ENCODE data around the gene GOLGA2. TPM values are rescaled to one million over a fixed set of nuclear protein-coding genes. Genes with fewer than 3 reads are reported as not detected.
"Not testable (repeated sequence)": the region's sequence is repeated elsewhere in the genome, so short reads cannot be mapped to it uniquely, and the experiment has no call there.

The GOLGA2 gene
- total RNA-seq, 1 donor from 2014 or later = 105 TPM

DNA sequence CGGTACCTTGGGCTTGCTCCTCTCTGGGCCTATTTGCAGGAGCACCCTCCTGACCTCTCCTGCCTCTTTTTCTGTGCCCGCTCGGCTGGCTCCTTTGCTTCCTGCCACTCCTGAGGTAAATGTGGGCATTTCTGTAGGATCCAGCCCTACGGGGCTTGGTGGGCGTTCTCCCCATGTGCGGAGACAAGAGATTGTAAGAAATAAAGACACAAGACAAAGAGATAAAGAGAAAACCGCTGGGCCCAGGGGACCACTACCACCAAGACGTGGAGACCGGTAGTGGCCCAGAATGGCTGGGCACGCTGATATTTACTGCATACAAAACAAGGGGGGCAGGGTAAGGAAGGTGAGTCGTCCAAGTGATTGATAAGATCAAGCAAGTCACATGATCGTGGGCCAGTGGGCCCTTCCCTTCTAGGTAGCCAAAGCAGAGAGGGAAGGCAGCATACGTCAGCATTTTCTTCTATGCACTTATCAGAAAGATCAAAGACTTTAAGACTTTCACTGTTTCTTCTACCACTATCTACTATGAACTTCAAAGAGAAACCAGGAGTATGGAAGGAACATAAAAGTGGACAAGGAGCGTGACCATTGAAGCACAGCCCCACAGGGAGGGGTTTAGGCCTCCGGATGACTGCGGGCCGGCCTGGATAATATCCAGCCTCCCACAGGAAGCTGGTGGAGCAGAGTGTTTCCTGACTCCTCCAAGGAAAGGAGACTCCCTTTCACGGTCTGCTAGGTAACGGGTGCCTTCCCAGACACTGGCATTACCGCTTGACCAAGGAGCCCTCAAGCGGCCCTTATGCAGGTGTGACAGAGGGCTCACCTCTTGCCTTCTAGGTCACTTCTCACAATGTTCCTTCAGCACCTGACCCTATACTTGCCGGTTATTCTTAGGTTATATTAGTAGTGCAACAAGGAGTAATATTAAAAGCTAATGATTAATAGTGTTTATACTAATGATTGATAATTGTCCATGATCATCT, 3.6 kb upstream of the GOLGA2 start:
- not testable (repeated sequence) for H3K9ac ChIP-seq (ENCODE audit: low read length); H3K36me3 ChIP-seq (ENCODE audit: insufficient read depth, low read length); H3K27me3 ChIP-seq (ENCODE audit: insufficient read depth, low read length); H3K9me3 Mint-ChIP-seq (ENCODE audit: unreplicated experiment); H2AFZ ChIP-seq (ENCODE audit: low read depth, low read length); H3K27me3 Mint-ChIP-seq (ENCODE audit: low read depth, unreplicated experiment); H3K9me3 ChIP-seq (ENCODE audit: insufficient read depth, low read depth, low read length); H4K20me1 ChIP-seq (ENCODE audit: insufficient read depth, low read length); H3K4me3 ChIP-seq (ENCODE audit: insufficient read depth, low read depth, low read length); FAIRE-seq; H3K36me3 Mint-ChIP-seq (ENCODE audit: low read depth, unreplicated experiment); H3K27ac ChIP-seq (ENCODE audit: low read depth, low read length); DNase-seq (ENCODE audit: low read depth)
- Histone ChIP-seq H3K79me2 (ENCODE audit: insufficient read depth, low read length) (peaks cover 30% of the 10 kb centered on the region), H3K4me1 (ENCODE audit: insufficient read depth, low read length) (peaks cover 14% of the 10 kb centered on the region), H3K4me2 (ENCODE audit: low read length) (peak overlapping the region; percentile 33)
- Mint-ChIP-seq H3K4me3 (ENCODE audit: unreplicated experiment) (peak overlapping the region; percentile 54), H3K27ac (ENCODE audit: unreplicated experiment) (peak overlapping the region; percentile 72), H3K4me1 (ENCODE audit: low read depth, unreplicated experiment) (peaks cover 14% of the 10 kb centered on the region)

- Histone ChIP-seq H3K27ac (ENCODE audit: low read depth, low read length) (peak overlapping the region; percentile 78), H3K9me3 (ENCODE audit: insufficient read depth, low read depth, low read length) (no peaks in the 10 kb centered on the region), H3K36me3 (ENCODE audit: insufficient read depth, low read length) (peaks cover 15% of the 10 kb centered on the region), H2AFZ (ENCODE audit: low read depth, low read length) (peak overlapping the region; percentile 79), H3K79me2 (ENCODE audit: insufficient read depth, low read length) (peaks cover 52% of the 10 kb centered on the region), H3K4me1 (ENCODE audit: insufficient read depth, low read length) (peaks cover 15% of the 10 kb centered on the region), H3K4me2 (ENCODE audit: low read length) (peak overlapping the region; percentile 99), H4K20me1 (ENCODE audit: insufficient read depth, low read length) (peaks cover 27% of the 10 kb centered on the region), H3K27me3 (ENCODE audit: insufficient read depth, low read length) (no peaks in the 10 kb centered on the region), H3K4me3 (ENCODE audit: insufficient read depth, low read depth, low read length) (peak overlapping the region; percentile 92), H3K9ac (ENCODE audit: low read length) (peak overlapping the region; percentile 95)
- Mint-ChIP-seq H3K4me3 (ENCODE audit: unreplicated experiment) (peak overlapping the region; percentile 99), H3K27me3 (ENCODE audit: low read depth, unreplicated experiment) (no peaks in the 10 kb centered on the region), H3K4me1 (ENCODE audit: low read depth, unreplicated experiment) (peaks cover 18% of the 10 kb centered on the region), H3K9me3 (ENCODE audit: unreplicated experiment) (no peaks in the 10 kb centered on the region), H3K27ac (ENCODE audit: unreplicated experiment) (peak overlapping the region; percentile 97), H3K36me3 (ENCODE audit: low read depth, unreplicated experiment) (peaks cover 6% of the 10 kb centered on the region)
- TF ChIP-seq CTCF (IDR thresholded peaks at IDR 0.05; ENCODE audit: insufficient read depth, low read depth, low read length) = no peak
- no peak for TF ChIP-seq EZH2 (IDR thresholded peaks at IDR 0.05; ENCODE audit: insufficient read depth, low read length)
- no peak for FAIRE-seq
- DNase-seq (ENCODE audit: low read depth) = peak; percentile 36
Measured at GRCh38 chr9:128276574-128277270, 915 bp upstream of the GOLGA2 start.

DNA sequence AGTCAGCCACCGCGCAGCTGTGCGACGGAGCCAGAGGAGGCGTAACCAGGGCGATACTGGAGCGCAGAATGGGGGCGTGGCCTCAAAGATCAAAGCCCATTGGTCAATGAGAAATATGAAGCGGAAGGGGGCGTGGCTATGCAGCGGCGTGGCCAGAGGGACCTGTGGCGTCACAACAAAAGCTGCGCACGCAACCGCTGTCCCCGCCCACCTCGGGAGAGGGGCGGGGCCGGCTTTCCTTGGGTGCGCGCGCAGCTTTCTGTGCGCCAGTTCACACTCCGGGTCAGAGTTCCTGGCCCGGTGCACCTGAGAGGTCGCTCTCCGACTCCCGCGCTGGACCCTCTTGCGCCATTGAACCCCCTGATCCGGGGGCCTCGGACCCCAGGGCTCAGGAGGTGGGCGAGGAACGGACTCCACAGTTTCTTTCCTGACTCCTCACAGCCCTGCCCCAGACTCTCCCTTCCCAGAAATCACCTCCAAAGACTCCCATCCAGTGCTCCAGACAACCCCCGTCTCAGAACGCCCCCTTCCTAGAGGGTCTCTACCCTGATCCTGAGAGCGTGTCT, 284 bp upstream of the GOLGA2 start, which contains the start of gene SWI5:
Gene SWI5 (plus strand): TSS at position 269 of the 566 bp plus-strand sequence.
- peak within 1 kb of the TSS; percentile 79 for H2AFZ ChIP-seq (ENCODE audit: low read depth, low read length)

More for the DNA sequence above, 284 bp upstream of the GOLGA2 start, which contains the start of gene SWI5:
- H3K27me3 Mint-ChIP-seq (ENCODE audit: low read depth, unreplicated experiment) = no peaks in the 10 kb centered on the region
- peaks cover 6% of the 10 kb centered on the region for H3K36me3 Mint-ChIP-seq (ENCODE audit: low read depth, unreplicated experiment)
- H3K79me2 ChIP-seq (ENCODE audit: insufficient read depth, low read length) = peaks cover 58% of the 10 kb centered on the region
- peaks cover 34% of the 10 kb centered on the region for H4K20me1 ChIP-seq (ENCODE audit: insufficient read depth, low read length)
- H3K4me1 Mint-ChIP-seq (ENCODE audit: low read depth, unreplicated experiment) = peaks cover 18% of the 10 kb centered on the region
- H3K27ac Mint-ChIP-seq (ENCODE audit: unreplicated experiment) = peak within 1 kb of the TSS; percentile 97
- FAIRE-seq (no peak), DNase-seq (ENCODE audit: low read depth) (peak; percentile 90)
- peak within 1 kb of the TSS; percentile 92 for H3K4me3 ChIP-seq (ENCODE audit: insufficient read depth, low read depth, low read length)
- no peaks in the 10 kb centered on the region for H3K9me3 ChIP-seq (ENCODE audit: insufficient read depth, low read depth, low read length)
- peak within 1 kb of the TSS; percentile 97 for H3K27ac ChIP-seq (ENCODE audit: low read depth, low read length)
- peak within 1 kb of the TSS; percentile 100 for H3K9ac ChIP-seq (ENCODE audit: low read length)
- no peaks in the 10 kb centered on the region for H3K27me3 ChIP-seq (ENCODE audit: insufficient read depth, low read length)
- H3K9me3 Mint-ChIP-seq (ENCODE audit: unreplicated experiment) = no peaks in the 10 kb centered on the region
- H3K4me3 Mint-ChIP-seq (ENCODE audit: unreplicated experiment) = peak within 1 kb of the TSS; percentile 99
- peaks cover 18% of the 10 kb centered on the region for H3K36me3 ChIP-seq (ENCODE audit: insufficient read depth, low read length)
- TF ChIP-seq EZH2 (IDR thresholded peaks at IDR 0.05; ENCODE audit: insufficient read depth, low read length) (no peak), CTCF (IDR thresholded peaks at IDR 0.05; ENCODE audit: insufficient read depth, low read depth, low read length) (no peak)
- peak within 1 kb of the TSS; percentile 99 for H3K4me2 ChIP-seq (ENCODE audit: low read length)
- H3K4me1 ChIP-seq (ENCODE audit: insufficient read depth, low read length) = peaks cover 15% of the 10 kb centered on the region
